ENCODE data around the gene GMDS.
A peak's percentile ranks its signal among the peaks of the same experiment; 100 is the strongest.

The GMDS gene

DNA sequence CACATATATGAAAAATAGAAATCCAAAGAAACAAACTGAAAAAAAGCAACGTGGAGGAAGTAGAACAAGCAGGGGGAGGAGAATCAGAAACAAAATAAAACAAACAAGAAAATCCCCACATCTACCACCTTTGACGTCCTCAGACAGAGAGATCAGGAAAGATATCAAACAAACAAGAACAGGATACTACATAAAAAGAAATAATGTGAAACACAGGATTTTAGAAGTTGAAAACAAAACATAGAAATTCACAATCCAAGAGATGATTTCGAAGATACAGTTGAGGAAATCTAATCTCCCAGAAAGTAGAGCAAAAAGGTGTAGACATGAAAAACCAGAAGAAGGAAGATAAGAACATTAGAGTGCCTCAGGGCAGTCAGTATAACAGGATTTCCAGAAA, 514.5 kb downstream of the GMDS start:
- Histone ChIP-seq H3K9me3 (ENCODE audit: control insufficient read depth, low read length) (no peaks in the 10 kb centered on the region), H3K36me3 (ENCODE audit: control insufficient read depth, insufficient read depth, low read length) (no peaks in the 10 kb centered on the region)
- no CpG with 5 or more reads among the region's 3 CpGs for WGBS, 2 experiments (ENCODE audit: insufficient coverage in 2 of 2)

DNA sequence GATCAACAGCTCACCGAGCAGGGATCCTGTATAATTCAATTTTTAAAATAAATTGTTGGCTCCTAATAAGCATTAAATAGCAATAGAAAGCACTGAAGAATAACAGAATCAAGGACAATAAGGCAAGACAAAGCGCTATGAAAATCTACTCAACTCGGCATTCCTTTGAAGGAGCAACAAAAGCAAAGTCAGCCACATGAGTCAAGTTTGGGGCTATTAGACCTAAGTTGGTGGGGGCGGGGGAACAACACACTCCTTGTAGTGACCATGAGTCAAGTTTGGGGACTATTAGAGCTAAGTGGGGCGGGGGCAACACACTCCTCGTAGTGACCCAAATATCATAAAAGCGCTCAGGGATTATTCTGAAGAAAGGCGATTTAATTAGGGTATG, 515.7 kb downstream of the GMDS start:
- no peak overlapping the region for H3K27ac ChIP-seq (ENCODE audit: low read depth, low read length, severe bottlenecking)
- H3K36me3 ChIP-seq (ENCODE audit: control insufficient read depth, insufficient read depth, low read length) = no peaks in the 10 kb centered on the region
- WGBS, 2 experiments (ENCODE audit: insufficient coverage in 2 of 2) = 88 to 95% methylated on average over 4 to 6 of the region's 8 CpGs
- H3K4me1 ChIP-seq (ENCODE audit: control insufficient read depth, insufficient read depth, low read length, poor library complexity, severe bottlenecking) = no peaks in the 10 kb centered on the region
- no peaks in the 10 kb centered on the region for H3K9me3 ChIP-seq (ENCODE audit: control insufficient read depth, low read length)
- no peak overlapping the region for H3K4me3 ChIP-seq (ENCODE audit: extremely low read depth, insufficient read depth, low read length, poor library complexity, severe bottlenecking)

More for the DNA sequence above, 514.5 kb downstream of the GMDS start:
- Histone ChIP-seq H3K4me1 (ENCODE audit: control insufficient read depth, insufficient read depth, low read length, poor library complexity, severe bottlenecking) (no peaks in the 10 kb centered on the region), H3K4me3 (ENCODE audit: extremely low read depth, insufficient read depth, low read length, poor library complexity, severe bottlenecking) (no peak overlapping the region), H3K27ac (ENCODE audit: low read depth, low read length, severe bottlenecking) (no peak overlapping the region)

- no peaks in the 10 kb centered on the region for H3K4me1 ChIP-seq (ENCODE audit: control insufficient read depth, insufficient read depth, low read length, poor library complexity, severe bottlenecking)
- no peaks in the 10 kb centered on the region for H3K36me3 ChIP-seq (ENCODE audit: control insufficient read depth, insufficient read depth, low read length)
- H3K27ac ChIP-seq (ENCODE audit: low read depth, low read length, severe bottlenecking) = no peak overlapping the region
- WGBS, 2 experiments (ENCODE audit: insufficient coverage in 2 of 2) = 73 to 78% methylated on average over 4 of the region's 7 CpGs
- H3K9me3 ChIP-seq (ENCODE audit: control insufficient read depth, low read length) = no peaks in the 10 kb centered on the region
- H3K4me3 ChIP-seq (ENCODE audit: extremely low read depth, insufficient read depth, low read length, poor library complexity, severe bottlenecking) = no peak overlapping the region
These were observed 516.2 kb downstream of the GMDS start for GRCh38 chr6:1729133-1729749.

GRCh38 chr6:1726341-1726768, 519.0 kb downstream of the GMDS start:
- no peak overlapping the region for H3K27ac ChIP-seq (ENCODE audit: low read depth, low read length, severe bottlenecking)
- 64 to 70% methylated on average over 10 to 11 of the region's 11 CpGs for WGBS, 2 experiments (ENCODE audit: insufficient coverage in 2 of 2)

GRCh38 chr6:1724616-1725015, 520.8 kb downstream of the GMDS start:
- WGBS, 2 experiments (ENCODE audit: insufficient coverage in 2 of 2) = 64 to 71% methylated on average over 3 of the region's 8 CpGs
- Histone ChIP-seq H3K27ac (ENCODE audit: low read depth, low read length, severe bottlenecking) (no peak overlapping the region), H3K4me1 (ENCODE audit: control insufficient read depth, insufficient read depth, low read length, poor library complexity, severe bottlenecking) (peaks cover 6% of the 10 kb centered on the region), H3K9me3 (ENCODE audit: control insufficient read depth, low read length) (no peaks in the 10 kb centered on the region), H3K4me3 (ENCODE audit: extremely low read depth, insufficient read depth, low read length, poor library complexity, severe bottlenecking) (no peak overlapping the region), H3K36me3 (ENCODE audit: control insufficient read depth, insufficient read depth, low read length) (no peaks in the 10 kb centered on the region)

More at GRCh38 chr6:1726341-1726768, 519.0 kb downstream of the GMDS start:
- H3K4me3 ChIP-seq (ENCODE audit: extremely low read depth, insufficient read depth, low read length, poor library complexity, severe bottlenecking) = no peak overlapping the region
- no peaks in the 10 kb centered on the region for H3K9me3 ChIP-seq (ENCODE audit: control insufficient read depth, low read length)
- no peaks in the 10 kb centered on the region for H3K4me1 ChIP-seq (ENCODE audit: control insufficient read depth, insufficient read depth, low read length, poor library complexity, severe bottlenecking)
- H3K36me3 ChIP-seq (ENCODE audit: control insufficient read depth, insufficient read depth, low read length) = no peaks in the 10 kb centered on the region

DNA sequence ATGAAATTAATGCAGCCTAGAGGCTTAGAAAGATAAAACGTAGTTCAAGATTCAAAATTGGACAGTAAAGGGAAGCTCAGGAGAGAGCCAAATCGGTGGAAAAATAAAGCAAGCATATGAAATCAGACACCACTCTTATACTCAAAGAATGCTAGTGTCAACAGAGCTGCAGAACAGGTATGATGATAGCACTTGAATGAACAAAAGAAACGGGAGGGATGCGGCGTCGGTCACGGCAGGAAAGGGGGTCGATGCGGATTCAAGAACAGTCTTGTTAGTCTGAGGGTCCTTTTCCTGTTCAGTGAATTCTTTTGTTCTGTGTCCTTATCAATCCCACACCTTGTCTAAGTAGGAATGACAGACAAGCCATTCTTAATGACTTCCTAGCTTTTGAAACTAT, 521.3 kb downstream of the GMDS start:
- H3K9me3 ChIP-seq (ENCODE audit: control insufficient read depth, low read length) = no peaks in the 10 kb centered on the region
- no peak overlapping the region for H3K27ac ChIP-seq (ENCODE audit: low read depth, low read length, severe bottlenecking)
- H3K4me3 ChIP-seq (ENCODE audit: extremely low read depth, insufficient read depth, low read length, poor library complexity, severe bottlenecking) = no peak overlapping the region
- H3K4me1 ChIP-seq (ENCODE audit: control insufficient read depth, insufficient read depth, low read length, poor library complexity, severe bottlenecking) = peaks cover 6% of the 10 kb centered on the region
- H3K36me3 ChIP-seq (ENCODE audit: control insufficient read depth, insufficient read depth, low read length) = no peaks in the 10 kb centered on the region
- 80 to 89% methylated on average over 3 to 7 of the region's 9 CpGs for WGBS, 2 experiments (ENCODE audit: insufficient coverage in 2 of 2)

DNA sequence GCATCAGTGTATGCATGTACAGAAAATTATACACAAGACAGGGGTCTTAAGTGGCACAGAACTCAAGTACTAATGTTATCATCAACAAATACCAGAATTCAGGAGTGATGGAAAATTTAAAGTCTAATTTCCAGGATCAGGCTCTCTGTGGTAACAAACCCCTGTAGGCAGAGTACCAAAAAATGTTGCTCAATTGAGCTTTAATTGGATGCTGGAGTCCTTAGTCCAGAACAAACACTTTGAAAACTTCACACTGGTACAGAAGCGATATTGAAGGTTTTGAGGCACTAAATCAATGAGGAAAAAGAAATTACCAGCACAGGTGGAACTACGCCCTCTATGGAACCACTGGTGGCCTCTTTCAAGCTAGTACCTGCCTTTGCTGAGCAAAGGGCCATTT, 522.6 kb downstream of the GMDS start:
- Histone ChIP-seq H3K9me3 (ENCODE audit: control insufficient read depth, low read length) (no peaks in the 10 kb centered on the region), H3K36me3 (ENCODE audit: control insufficient read depth, insufficient read depth, low read length) (no peaks in the 10 kb centered on the region), H3K4me1 (ENCODE audit: control insufficient read depth, insufficient read depth, low read length, poor library complexity, severe bottlenecking) (peaks cover 6% of the 10 kb centered on the region), H3K4me3 (ENCODE audit: extremely low read depth, insufficient read depth, low read length, poor library complexity, severe bottlenecking) (no peak overlapping the region), H3K27ac (ENCODE audit: low read depth, low read length, severe bottlenecking) (no peak overlapping the region)
- 100% methylated on average over 2 of the region's 2 CpGs for WGBS, 2 experiments (ENCODE audit: insufficient coverage in 2 of 2)

GRCh38 chr6:1720620-1721322, 524.6 kb downstream of the GMDS start:
- Histone ChIP-seq H3K4me3 (ENCODE audit: extremely low read depth, insufficient read depth, low read length, poor library complexity, severe bottlenecking) (no peak overlapping the region), H3K36me3 (ENCODE audit: control insufficient read depth, insufficient read depth, low read length) (no peaks in the 10 kb centered on the region), H3K4me1 (ENCODE audit: control insufficient read depth, insufficient read depth, low read length, poor library complexity, severe bottlenecking) (peaks cover 6% of the 10 kb centered on the region), H3K27ac (ENCODE audit: low read depth, low read length, severe bottlenecking) (peak overlapping the region; percentile 34), H3K9me3 (ENCODE audit: control insufficient read depth, low read length) (no peaks in the 10 kb centered on the region)
- WGBS, 2 experiments (ENCODE audit: insufficient coverage in 2 of 2) = 0 to 7% methylated on average over 1 to 2 of the region's 8 CpGs

- no peak overlapping the region for H3K27ac ChIP-seq (ENCODE audit: low read depth, low read length, severe bottlenecking)
- WGBS, 2 experiments (ENCODE audit: insufficient coverage in 2 of 2) = 80 to 100% methylated on average over 2 of the region's 3 CpGs
- H3K4me3 ChIP-seq (ENCODE audit: extremely low read depth, insufficient read depth, low read length, poor library complexity, severe bottlenecking) = no peak overlapping the region
- H3K4me1 ChIP-seq (ENCODE audit: control insufficient read depth, insufficient read depth, low read length, poor library complexity, severe bottlenecking) = peaks cover 6% of the 10 kb centered on the region
- H3K36me3 ChIP-seq (ENCODE audit: control insufficient read depth, insufficient read depth, low read length) = no peaks in the 10 kb centered on the region
- no peaks in the 10 kb centered on the region for H3K9me3 ChIP-seq (ENCODE audit: control insufficient read depth, low read length)
These were observed 525.5 kb downstream of the GMDS start for GRCh38 chr6:1719922-1720321.

DNA sequence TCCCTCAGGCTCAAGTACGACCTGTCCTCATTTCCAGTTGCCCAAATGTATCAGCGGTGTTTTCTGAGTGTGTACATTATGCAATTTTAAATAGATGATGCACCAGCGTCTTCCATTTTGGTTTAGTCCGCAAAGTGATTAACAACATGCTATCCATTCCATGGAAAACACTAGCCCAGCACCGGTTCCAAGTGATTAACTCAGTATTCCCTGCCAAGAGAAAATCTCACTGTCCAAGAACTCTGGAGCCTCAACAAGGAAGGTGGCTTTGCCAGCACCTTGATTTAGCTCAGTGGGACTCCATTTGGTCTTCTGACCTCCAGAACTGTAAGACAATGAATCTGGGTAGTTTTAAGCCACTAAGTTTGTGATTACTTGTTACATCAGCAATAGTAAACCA, 528.5 kb downstream of the GMDS start:
- Histone ChIP-seq H3K9me3 (ENCODE audit: control insufficient read depth, low read length) (no peaks in the 10 kb centered on the region), H3K27ac (ENCODE audit: low read depth, low read length, severe bottlenecking) (no peak overlapping the region), H3K4me3 (ENCODE audit: extremely low read depth, insufficient read depth, low read length, poor library complexity, severe bottlenecking) (no peak overlapping the region), H3K4me1 (ENCODE audit: control insufficient read depth, insufficient read depth, low read length, poor library complexity, severe bottlenecking) (peaks cover 12% of the 10 kb centered on the region), H3K36me3 (ENCODE audit: control insufficient read depth, insufficient read depth, low read length) (no peaks in the 10 kb centered on the region)
- 90 to 95% methylated on average over 2 to 5 of the region's 5 CpGs for WGBS, 2 experiments (ENCODE audit: insufficient coverage in 2 of 2)

DNA sequence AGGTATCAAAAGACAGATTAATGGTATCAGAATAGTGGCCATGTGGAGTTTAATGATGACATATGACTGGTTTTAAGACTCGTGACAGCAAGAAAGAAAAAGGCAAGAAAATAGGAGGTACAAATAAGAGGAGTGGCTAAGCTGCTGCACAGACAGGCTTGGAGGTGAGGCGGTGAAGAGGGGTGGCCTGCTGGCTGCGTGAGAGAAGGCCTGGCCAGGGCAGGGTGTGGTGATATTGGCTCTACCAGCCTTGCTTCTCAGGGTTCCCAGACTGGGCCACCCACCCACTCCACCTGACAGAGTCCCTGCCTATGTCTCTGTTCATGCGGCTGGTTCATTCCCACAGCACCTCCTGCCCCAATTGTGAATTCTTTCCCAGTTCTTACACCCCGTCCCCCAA, 529.0 kb downstream of the GMDS start:
- no peak overlapping the region for H3K27ac ChIP-seq (ENCODE audit: low read depth, low read length, severe bottlenecking)
- no peak overlapping the region for H3K4me3 ChIP-seq (ENCODE audit: extremely low read depth, insufficient read depth, low read length, poor library complexity, severe bottlenecking)
- no peaks in the 10 kb centered on the region for H3K36me3 ChIP-seq (ENCODE audit: control insufficient read depth, insufficient read depth, low read length)
- H3K9me3 ChIP-seq (ENCODE audit: control insufficient read depth, low read length) = no peaks in the 10 kb centered on the region
- peaks cover 12% of the 10 kb centered on the region for H3K4me1 ChIP-seq (ENCODE audit: control insufficient read depth, insufficient read depth, low read length, poor library complexity, severe bottlenecking)
- 71 to 79% methylated on average over 5 of the region's 5 CpGs for WGBS, 2 experiments (ENCODE audit: insufficient coverage in 2 of 2)
